ENCODE measurements around the gene ROCK2.

- TF ChIP-seq CTCF (IDR thresholded peaks at IDR 0.05; ENCODE audit: poor library complexity) (no peak), EZH2 (IDR thresholded peaks at IDR 0.05; ENCODE audit: borderline replicate concordance) (no peak), EZH2phosphoT487 (IDR thresholded peaks at IDR 0.05; ENCODE audit: low read depth, severe bottlenecking, unreplicated experiment) (no peak)
Observed at GRCh38 chr2:11379558-11379957, 35.1 kb upstream of the ROCK2 start.
